COLO829 (cell line): Measurements from ENCODE around the gene BMAL1.
A peak's percentile ranks its signal among the peaks of the same experiment; 100 is the strongest.
"Not testable (repeated sequence)": the region's sequence is repeated elsewhere in the genome, so short reads cannot be mapped to it uniquely, and the experiment has no call there.

Source experiments
- DNase-seq: peaks from one replicate; pipeline ENCODE4 v3.0.0; 2012; ENCODE audit warnings: low spot score

BMAL1 gene

GRCh38 chr11:13277768-13278608 is at the start of gene BMAL1:
Gene BMAL1 (plus strand): TSS chr11:13277790. CDS start chr11:13354309, 76,519 bp downstream.
- DNase-seq: no peak

DNA sequence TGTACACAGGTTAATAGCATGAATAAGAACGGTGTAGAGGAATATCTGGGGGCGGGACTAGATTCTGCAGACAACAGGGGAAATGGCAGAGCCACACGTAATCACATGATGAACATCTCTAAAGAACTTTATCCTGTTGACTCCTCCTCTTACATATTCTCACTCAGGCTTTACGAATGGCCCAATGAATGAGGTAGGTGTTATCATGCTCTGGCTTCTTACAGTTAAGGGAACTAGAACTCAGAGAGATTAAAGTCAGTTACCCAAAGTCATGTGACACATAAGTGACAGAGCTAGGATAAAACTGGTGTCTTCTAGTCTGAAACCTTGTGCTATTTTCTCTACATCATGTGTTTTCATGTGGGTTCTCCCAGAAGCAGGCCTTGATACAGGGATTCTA is 49.0 kb upstream of the BMAL1 start:
- DNase-seq: no peak

DNA sequence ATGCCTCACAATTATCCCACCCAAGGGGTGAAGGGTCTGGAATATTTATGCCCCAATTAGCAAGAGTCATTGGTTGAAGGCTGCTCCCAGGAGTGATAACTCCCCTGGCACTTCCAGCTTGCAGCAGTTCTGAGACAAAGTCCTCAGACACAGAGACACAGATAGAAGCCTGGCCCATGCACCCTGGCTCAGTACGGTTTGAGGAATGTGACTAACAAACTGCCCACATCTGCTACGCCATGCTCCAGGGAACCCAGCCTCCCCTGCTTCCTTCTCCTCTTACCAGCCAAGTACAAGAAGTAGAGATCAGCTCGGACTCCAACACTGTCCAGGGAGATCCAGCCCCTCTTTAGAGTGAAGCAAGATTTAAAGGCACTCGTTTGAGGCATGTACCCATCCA is 48.5 kb upstream of the BMAL1 start:
- DNase-seq: no peak

DNA sequence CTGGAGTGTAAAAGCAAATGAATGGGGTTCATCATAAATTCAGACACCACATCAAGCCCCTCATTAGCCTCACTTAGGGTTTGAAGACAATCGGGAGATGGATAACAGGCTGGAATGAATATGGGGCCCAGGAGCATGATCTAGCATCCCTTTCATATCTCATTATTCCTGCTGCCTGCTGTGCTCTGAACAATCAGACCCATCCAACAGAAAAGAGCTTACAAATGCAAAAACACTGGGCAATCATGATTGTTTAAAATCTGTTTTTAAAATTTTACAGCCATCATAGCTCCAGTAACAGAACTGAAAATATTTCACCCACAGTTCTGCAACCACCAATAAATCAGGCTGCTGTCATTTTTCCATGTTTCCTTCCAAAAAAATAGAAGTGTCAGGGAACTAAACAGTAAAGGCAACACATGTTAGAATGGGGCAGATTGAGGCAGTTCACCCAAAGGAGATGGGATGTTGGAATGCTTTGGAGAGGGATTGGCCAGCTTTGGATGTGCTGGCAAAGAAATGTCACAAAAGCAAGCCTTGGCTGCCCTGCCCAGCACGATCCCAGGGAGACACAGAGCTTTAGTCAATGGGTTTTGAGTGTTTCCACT is 47.8 kb upstream of the BMAL1 start:
- no peak for DNase-seq

DNA sequence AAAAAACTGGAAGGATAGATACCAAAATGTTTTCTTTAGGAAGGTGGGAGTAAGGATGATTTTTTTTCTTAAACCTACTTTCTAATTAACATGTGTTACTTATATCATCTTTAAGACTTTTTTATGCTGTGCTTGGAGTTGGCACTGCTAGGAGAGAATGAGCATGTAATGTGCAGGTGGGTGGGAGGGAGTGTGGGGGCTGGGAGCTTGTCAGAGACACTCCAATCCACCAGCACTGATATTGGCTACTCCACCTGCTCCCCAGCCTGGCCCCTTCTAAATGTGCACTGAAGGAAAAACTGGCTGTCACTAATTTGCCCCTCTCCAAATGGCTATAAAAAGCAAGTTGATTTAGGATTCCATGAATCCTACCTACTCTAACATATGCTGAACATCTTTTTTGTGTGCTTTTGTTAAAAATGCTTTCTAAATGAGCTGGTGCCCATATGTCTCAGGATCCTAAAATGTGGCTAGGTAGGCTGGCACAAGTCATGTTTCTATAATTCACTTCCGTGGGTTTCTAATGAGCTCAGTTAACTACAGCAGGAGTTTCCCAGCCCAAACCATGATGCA is 44.3 kb upstream of the BMAL1 start:
- DNase-seq: no peak

DNA sequence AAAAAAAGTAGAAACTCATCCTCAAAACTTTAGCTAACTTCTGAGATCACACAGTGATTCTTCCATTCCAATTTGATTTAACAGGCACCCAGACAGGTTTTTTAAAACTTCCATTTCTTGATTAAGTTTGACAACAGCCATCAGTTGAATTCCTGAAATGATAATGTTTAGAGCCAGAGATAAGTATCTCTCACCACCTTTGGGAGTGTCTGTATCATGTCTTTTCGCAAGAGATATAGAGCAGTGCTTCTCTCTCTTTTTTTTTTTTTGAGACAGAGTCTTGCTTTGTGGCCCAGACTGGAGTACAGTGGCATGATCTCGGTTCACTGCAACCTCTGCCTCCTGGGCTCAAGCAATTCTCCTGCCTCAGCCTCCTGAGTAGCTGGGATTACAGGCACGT is 41.7 kb upstream of the BMAL1 start:
- DNase-seq: no peak

- no peak for DNase-seq
Observed at GRCh38 chr11:13236626-13237025, 41.0 kb upstream of the BMAL1 start.

- no peak for DNase-seq
Observed at GRCh38 chr11:13237761-13238160, 39.8 kb upstream of the BMAL1 start.

DNA sequence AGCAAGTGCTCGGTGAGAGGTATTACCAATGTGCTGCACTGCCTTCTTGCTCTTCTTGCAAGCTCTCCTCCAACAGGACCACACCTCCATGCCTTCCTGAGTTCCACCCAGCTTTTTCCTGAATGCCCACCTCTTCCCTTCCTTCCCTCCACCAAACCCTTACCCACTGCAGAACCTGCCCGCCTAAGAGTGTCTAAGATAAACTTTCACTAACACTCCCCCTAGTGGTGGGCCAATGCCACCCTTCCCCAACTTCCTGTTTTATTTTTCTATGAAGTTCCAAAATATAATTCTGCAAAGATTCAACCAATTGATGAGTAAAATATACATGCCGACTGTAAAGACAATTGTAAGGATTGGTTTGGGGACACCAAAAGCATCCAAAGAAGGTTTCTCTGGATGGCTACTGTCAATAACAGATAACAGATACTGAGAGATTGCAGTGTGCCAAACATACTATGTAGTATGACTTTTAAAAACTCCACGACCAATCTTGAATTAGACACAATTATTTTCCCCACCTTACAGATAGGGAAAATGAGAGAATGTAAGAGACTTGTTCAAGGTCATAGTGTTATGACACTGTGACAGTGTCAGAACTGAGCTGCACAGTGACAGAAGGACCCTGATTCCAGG is 38.6 kb upstream of the BMAL1 start:
- DNase-seq: peak; percentile 49

- DNase-seq: no peak
Observed at GRCh38 chr11:13242564-13242963, 35.0 kb upstream of the BMAL1 start.

DNA sequence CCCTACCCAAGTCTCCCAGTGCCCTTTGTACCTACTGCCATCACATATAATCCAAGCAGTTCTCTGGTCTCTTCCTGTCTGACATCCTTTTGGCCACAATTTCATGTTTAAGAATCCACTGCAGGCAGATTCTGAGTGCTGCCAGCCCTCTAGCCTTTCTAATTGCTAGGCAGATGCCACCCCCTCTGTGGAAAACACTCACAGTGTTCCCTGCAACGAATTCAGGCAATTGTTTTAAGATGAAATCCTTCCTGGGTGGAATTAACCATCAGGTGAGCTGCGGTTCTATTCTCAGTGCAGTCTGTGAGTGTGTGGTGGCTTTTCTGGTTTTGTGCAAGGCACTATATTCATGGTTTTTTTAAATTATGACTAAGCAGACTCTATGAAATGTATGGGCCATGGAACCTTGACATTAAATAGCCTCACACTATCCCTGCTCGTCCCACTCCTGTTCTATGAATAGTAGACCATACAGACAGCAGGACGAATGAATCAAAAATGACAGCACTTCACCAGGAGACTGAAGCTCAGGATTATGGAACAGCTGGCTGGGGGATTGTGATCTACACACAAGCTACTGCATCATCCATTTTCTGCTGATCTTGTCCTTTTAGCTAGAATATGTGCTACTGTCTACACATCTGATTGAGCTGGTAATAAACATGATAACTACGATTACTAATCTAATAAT is 29.8 kb upstream of the BMAL1 start:
- no peak for DNase-seq

DNA sequence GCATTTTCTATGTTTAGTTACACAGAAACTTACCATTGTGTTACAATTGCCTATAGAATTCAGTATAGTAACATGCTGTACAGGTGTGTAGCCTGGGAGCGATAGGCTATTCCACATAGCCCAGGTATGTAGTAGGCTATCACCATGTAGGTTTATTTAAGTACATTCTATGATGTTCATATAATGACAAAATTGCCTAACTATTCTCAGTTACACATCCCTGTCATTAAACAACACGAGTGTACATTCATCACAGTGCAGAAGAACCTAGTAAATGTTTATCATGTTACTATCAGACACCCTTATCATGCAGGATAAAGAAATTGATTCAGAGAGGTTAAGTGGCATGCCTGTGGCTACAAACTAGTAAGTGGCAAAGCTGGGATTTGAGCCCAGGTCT is 28.4 kb upstream of the BMAL1 start:
- DNase-seq: no peak

DNA sequence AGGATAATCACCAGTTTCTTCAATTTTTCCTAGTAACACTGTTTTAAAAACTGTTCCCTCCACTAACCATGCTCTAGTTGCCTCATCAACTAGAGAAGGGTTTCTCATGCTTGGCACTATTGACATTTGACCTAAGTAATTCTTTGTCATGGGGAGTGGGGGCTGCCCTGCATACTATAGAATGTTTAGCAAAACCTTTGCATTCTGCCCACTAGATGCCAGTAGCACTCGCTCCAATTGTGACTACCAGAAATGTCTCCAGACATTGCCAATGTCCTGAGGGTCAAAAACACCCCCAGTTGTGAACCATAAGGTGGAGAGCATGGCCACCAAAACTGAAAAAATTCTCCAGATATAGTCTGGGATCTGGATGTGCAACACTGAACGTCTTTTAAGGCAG is 27.6 kb upstream of the BMAL1 start:
- DNase-seq: no peak

GRCh38 chr11:13251966-13252365 is 25.6 kb upstream of the BMAL1 start:
- no peak for DNase-seq

DNA sequence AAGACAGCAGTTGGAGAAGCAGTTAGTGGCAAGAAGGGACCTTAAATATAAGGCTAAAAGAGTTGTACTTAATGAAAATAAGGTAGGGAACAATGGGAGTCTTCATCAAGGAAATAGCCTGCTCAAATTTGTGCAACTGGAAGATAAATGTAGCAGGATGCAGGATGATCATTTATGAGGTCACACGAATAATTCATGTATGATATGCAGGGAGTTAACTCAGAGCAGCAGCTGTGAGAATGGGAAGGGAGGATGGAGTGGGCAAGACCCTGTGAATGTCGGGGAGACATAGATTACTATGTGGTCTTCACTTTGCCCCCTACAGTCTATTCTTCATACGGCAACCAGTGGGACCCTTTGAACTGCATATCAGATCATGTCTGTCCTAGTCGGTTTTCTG is 25.2 kb upstream of the BMAL1 start:
- no peak for DNase-seq

DNA sequence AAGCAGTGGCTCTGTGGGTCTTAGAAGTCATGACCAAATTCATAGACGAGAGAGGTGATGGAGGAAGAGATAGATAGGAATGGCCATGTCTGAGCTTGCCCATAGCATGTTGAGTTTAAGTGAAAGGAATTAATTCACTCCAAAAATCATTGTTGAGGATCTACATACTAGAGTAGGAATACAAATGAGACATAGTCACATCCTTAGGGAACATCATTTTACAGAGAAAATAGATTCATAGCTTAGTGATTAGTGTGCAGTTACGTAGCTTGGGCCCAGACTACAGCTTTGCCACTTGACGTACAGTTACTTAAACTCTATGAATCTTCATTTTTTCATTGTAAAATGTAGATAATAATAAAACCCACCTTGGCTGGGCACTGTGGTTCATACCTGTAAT is 21.4 kb upstream of the BMAL1 start:
- DNase-seq: no peak

DNA sequence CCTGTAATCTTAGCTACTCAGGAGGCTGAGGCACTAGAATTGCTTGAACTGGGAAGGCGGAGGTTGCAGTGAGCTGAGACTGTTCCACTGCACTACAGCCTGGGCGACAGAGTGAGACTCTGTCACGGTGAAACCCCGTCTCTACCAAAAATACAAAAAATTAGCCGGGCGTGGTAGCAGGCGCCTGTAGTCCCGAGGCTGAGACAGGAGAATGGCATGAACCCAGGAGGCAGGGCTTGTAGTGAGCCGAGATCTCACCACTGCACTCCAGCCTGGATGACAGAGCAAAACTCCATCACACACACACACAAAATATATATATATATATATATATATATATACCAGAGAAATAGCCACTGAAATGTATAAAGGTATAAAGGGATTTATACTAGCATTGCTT is 19.5 kb upstream of the BMAL1 start:
- DNase-seq: not testable (repeated sequence)

DNA sequence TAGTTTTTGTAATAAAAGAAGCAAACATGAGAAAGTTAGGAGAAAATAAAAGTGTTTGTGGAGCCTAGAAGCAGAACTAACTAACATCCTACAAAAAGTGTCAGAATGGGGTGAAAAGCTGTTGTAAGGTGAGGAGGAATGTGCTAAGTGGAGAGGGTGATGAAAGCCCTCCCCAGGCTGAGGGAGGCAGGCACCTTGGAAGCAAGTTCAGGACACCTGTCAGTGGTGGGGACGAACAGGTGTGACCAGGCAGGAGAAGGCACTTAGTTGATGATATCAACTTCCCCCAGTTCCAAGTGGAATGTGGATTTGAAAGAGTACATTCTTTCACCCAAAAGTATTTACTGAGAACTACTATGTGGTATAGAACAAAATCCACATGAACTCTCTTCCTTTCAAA is 18.7 kb upstream of the BMAL1 start:
- DNase-seq: no peak

GRCh38 chr11:13259374-13259773 is 18.2 kb upstream of the BMAL1 start:
- DNase-seq: no peak

DNA sequence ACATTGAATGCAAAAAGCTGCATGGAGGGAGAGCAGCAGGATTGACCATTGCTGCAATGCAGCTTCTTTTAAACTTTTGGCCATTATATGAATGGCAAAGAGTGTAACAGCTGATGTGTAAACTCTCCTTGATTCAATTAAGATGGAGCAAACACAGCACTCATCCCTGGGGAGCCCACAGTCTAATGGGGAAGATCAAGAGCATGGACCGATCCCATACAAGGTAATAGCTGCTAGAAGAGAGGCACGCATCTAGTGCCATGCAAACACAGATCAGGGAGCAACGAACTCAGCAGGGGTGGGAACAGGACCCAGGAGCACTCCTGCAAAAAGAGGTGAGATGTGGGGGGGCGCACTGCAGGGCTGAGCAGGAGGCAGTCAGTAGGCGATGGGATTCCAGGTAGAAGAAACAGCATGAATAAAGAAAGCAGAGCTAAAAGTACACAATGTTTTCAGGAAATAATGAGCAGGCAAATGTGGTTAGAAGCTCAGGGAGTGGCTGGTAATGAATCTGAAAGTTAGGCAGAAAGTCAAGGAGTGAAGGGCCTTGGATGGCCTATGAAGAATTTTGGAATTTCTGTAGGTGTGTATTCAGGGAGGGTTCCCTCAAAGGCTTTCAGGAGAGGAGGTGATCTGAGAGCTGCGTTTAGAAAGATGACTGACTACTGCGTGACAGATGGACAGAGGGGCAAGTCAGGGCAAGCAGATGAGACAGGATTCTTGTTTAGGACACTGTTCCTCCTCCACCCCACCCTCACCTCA is 17.2 kb upstream of the BMAL1 start:
- no peak for DNase-seq

- DNase-seq: no peak
Observed at GRCh38 chr11:13260963-13261588, 16.5 kb upstream of the BMAL1 start.
